ENCODE measurements around the gene RCVRN.

The RCVRN gene

DNA sequence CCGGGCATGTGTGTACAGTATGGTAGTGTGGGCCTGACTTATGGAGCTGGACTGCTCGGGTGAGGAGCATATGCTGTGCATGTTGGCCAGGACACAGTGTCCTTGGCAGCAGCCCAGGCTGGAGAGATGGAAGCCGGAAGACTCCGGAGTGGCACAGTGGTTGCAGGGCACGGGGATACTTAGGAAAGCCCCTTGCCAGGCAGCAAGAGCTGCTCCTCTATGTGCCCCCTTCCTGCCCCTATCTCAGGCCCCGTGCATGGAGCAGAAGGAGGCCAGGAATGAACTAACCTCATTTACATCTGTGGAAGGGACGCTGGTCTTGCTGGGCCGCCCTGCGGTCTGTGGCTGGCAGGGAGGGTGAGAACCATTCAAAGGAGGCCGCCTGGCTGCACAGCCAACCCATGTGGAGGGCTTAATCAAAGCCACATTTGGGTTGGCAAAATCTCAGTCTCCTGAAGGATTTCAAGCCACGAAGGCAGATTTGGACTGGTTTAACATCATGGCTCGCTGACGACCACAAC lies 32.2 kb upstream of the RCVRN start:
- Histone ChIP-seq H3K9ac (ENCODE audit: low read depth in 1 of 2, low read length in 2 of 2) (no peak overlapping the region), H3K4me1 (ENCODE audit: control insufficient read depth in 1 of 2, insufficient read depth in 2 of 2, low read length in 2 of 2) (peaks cover 0 to 5% of the 10 kb centered on the region in 2 donors), H3K27ac (ENCODE audit: low read depth, low read length) (no peak overlapping the region), H3K36me3 (ENCODE audit: control insufficient read depth in 1 of 2, insufficient read depth in 2 of 2, low read length in 2 of 2) (peaks cover 3 to 5% of the 10 kb centered on the region in 2 donors), H3K4me3 (ENCODE audit: low read depth in 1 of 2, low read length in 2 of 2) (no peak overlapping the region), H3K9me3 (ENCODE audit: control insufficient read depth in 1 of 2, low read length in 2 of 2) (peaks cover 7% of the 10 kb centered on the region in 2 donors), H3K27me3 (ENCODE audit: control insufficient read depth in 1 of 2, insufficient read depth in 2 of 2, low read length in 2 of 2) (no peaks in the 10 kb centered on the region)

- Histone ChIP-seq H3K9ac (ENCODE audit: low read depth in 1 of 2, low read length in 2 of 2) (no peak overlapping the region), H3K9me3 (ENCODE audit: control insufficient read depth in 1 of 2, low read length in 2 of 2) (peaks cover 7% of the 10 kb centered on the region in 2 donors), H3K36me3 (ENCODE audit: control insufficient read depth in 1 of 2, insufficient read depth in 2 of 2, low read length in 2 of 2) (peaks cover 0 to 5% of the 10 kb centered on the region in 2 donors), H3K27me3 (ENCODE audit: control insufficient read depth in 1 of 2, insufficient read depth in 2 of 2, low read length in 2 of 2) (no peaks in the 10 kb centered on the region), H3K4me3 (ENCODE audit: low read depth in 1 of 2, low read length in 2 of 2) (no peak overlapping the region), H3K27ac (ENCODE audit: low read depth, low read length) (no peak overlapping the region), H3K4me1 (ENCODE audit: control insufficient read depth in 1 of 2, insufficient read depth in 2 of 2, low read length in 2 of 2) (peaks cover 0 to 5% of the 10 kb centered on the region in 2 donors)
Observed at GRCh38 chr17:9936095-9936494, 31.0 kb upstream of the RCVRN start.

DNA sequence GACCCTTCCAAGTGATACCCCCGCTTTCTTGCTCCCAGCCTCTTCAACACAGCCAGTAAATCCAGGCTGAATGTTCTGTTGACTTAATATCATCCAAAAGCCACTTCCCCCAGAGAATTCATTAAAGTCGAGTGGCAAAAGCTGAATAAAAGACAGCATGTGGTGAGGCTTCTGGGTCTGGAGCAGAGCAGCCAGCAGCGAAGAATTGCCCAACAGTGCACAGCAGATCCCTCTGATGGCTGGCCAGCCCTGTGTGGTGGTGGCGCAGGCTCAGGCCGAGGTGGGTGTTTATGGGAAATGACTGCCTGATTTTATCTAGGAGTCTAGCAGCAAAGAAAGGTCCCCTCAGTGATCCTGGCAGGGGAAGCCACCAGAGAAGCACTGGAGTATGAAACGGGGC lies 30.3 kb upstream of the RCVRN start:
- H3K4me3 ChIP-seq (ENCODE audit: low read depth in 1 of 2, low read length in 2 of 2) = no peak overlapping the region
- peaks cover 7% of the 10 kb centered on the region in 2 donors for H3K9me3 ChIP-seq (ENCODE audit: control insufficient read depth in 1 of 2, low read length in 2 of 2)
- no peaks in the 10 kb centered on the region for H3K27me3 ChIP-seq (ENCODE audit: control insufficient read depth in 1 of 2, insufficient read depth in 2 of 2, low read length in 2 of 2)
- no peak overlapping the region for H3K27ac ChIP-seq (ENCODE audit: low read depth, low read length)
- peaks cover 0 to 5% of the 10 kb centered on the region in 2 donors for H3K36me3 ChIP-seq (ENCODE audit: control insufficient read depth in 1 of 2, insufficient read depth in 2 of 2, low read length in 2 of 2)
- H3K4me1 ChIP-seq (ENCODE audit: control insufficient read depth in 1 of 2, insufficient read depth in 2 of 2, low read length in 2 of 2) = peaks cover 0 to 5% of the 10 kb centered on the region in 2 donors
- no peak overlapping the region for H3K9ac ChIP-seq (ENCODE audit: low read depth in 1 of 2, low read length in 2 of 2)

DNA sequence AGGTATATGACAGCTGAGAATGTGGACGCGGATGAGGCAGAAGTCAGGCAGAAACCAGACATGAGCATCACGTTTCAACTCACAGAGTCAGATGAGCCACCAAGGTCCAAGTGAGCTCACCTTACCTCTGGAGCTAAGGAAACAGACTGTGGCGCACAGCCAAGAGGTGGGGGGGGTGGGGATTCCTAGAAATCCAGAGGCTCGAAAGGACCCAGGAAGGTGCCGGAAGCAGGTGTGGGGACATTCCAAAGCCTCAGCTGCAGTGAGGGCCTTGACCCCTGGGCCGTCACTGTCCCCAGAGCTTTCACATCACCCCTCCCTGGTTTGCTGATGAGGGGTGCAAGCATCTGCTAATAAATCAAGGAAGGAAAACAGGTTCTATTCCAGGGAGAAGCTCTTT lies 29.3 kb upstream of the RCVRN start:
- Histone ChIP-seq H3K4me3 (ENCODE audit: low read depth in 1 of 2, low read length in 2 of 2) (no peak overlapping the region), H3K27me3 (ENCODE audit: control insufficient read depth in 1 of 2, insufficient read depth in 2 of 2, low read length in 2 of 2) (no peaks in the 10 kb centered on the region), H3K9me3 (ENCODE audit: control insufficient read depth in 1 of 2, low read length in 2 of 2) (peaks cover 7% of the 10 kb centered on the region in 2 donors), H3K27ac (ENCODE audit: low read depth, low read length) (no peak overlapping the region), H3K36me3 (ENCODE audit: control insufficient read depth in 1 of 2, insufficient read depth in 2 of 2, low read length in 2 of 2) (peaks cover 0 to 5% of the 10 kb centered on the region in 2 donors), H3K9ac (ENCODE audit: low read depth in 1 of 2, low read length in 2 of 2) (no peak overlapping the region), H3K4me1 (ENCODE audit: control insufficient read depth in 1 of 2, insufficient read depth in 2 of 2, low read length in 2 of 2) (peaks cover 0 to 5% of the 10 kb centered on the region in 2 donors)

GRCh38 chr17:9932491-9932890 lies 27.4 kb upstream of the RCVRN start:
- H3K4me1 ChIP-seq (ENCODE audit: control insufficient read depth in 1 of 2, insufficient read depth in 2 of 2, low read length in 2 of 2) = peaks cover 0 to 5% of the 10 kb centered on the region in 2 donors
- H3K27ac ChIP-seq (ENCODE audit: low read depth, low read length) = no peak overlapping the region
- H3K36me3 ChIP-seq (ENCODE audit: control insufficient read depth in 1 of 2, insufficient read depth in 2 of 2, low read length in 2 of 2) = no peaks in the 10 kb centered on the region
- no peaks in the 10 kb centered on the region for H3K9me3 ChIP-seq (ENCODE audit: control insufficient read depth in 1 of 2, low read length in 2 of 2)
- H3K4me3 ChIP-seq (ENCODE audit: low read depth in 1 of 2, low read length in 2 of 2) = no peak overlapping the region
- H3K27me3 ChIP-seq (ENCODE audit: control insufficient read depth in 1 of 2, insufficient read depth in 2 of 2, low read length in 2 of 2) = no peaks in the 10 kb centered on the region
- H3K9ac ChIP-seq (ENCODE audit: low read depth in 1 of 2, low read length in 2 of 2) = no peak overlapping the region

DNA sequence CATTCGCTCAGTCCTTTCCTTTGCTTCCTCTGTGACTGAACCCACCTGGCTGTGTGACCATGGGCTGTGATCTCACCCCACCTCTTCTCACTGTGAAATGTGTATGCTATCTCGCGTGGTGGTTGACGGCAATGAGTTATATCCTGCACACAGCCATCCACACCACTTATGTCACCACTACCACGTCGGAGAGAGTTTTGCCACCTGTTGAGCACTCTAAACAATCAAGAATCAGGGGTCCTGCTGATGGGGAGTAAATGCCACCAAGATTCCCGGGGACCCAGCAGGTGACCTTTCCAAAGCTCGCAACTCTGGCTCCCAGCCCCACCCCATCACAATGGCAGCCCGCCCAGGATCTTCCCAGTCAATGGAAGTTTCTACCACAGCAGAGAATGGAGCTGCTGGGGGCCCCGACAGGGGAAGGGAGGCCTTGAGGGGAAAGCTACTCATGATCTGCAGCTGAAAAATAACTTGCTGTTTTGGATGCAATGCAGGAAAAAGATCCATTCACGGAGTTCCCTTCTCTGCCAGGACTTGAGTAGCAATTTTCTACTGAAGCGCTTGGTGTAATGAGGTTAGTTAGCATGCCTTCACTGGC lies 26.2 kb upstream of the RCVRN start:
- no peak overlapping the region for H3K4me3 ChIP-seq (ENCODE audit: low read depth in 1 of 2, low read length in 2 of 2)
- H3K4me1 ChIP-seq (ENCODE audit: control insufficient read depth in 1 of 2, insufficient read depth in 2 of 2, low read length in 2 of 2) = no peaks in the 10 kb centered on the region
- no peak overlapping the region for H3K9ac ChIP-seq (ENCODE audit: low read depth in 1 of 2, low read length in 2 of 2)
- H3K27me3 ChIP-seq (ENCODE audit: control insufficient read depth in 1 of 2, insufficient read depth in 2 of 2, low read length in 2 of 2) = no peaks in the 10 kb centered on the region
- H3K9me3 ChIP-seq (ENCODE audit: control insufficient read depth in 1 of 2, low read length in 2 of 2) = no peaks in the 10 kb centered on the region
- no peak overlapping the region for H3K27ac ChIP-seq (ENCODE audit: low read depth, low read length)
- no peaks in the 10 kb centered on the region for H3K36me3 ChIP-seq (ENCODE audit: control insufficient read depth in 1 of 2, insufficient read depth in 2 of 2, low read length in 2 of 2)

- Histone ChIP-seq H3K9me3 (ENCODE audit: control insufficient read depth in 1 of 2, low read length in 2 of 2) (no peaks in the 10 kb centered on the region), H3K9ac (ENCODE audit: low read depth in 1 of 2, low read length in 2 of 2) (no peak overlapping the region), H3K27ac (ENCODE audit: low read depth, low read length) (no peak overlapping the region), H3K27me3 (ENCODE audit: control insufficient read depth in 1 of 2, insufficient read depth in 2 of 2, low read length in 2 of 2) (no peaks in the 10 kb centered on the region), H3K4me1 (ENCODE audit: control insufficient read depth in 1 of 2, insufficient read depth in 2 of 2, low read length in 2 of 2) (no peaks in the 10 kb centered on the region), H3K4me3 (ENCODE audit: low read depth in 1 of 2, low read length in 2 of 2) (no peak overlapping the region), H3K36me3 (ENCODE audit: control insufficient read depth in 1 of 2, insufficient read depth in 2 of 2, low read length in 2 of 2) (no peaks in the 10 kb centered on the region)
Observed at GRCh38 chr17:9929871-9930270, 24.8 kb upstream of the RCVRN start.

GRCh38 chr17:9928601-9929333 lies 23.7 kb upstream of the RCVRN start:
- H3K9me3 ChIP-seq (ENCODE audit: control insufficient read depth in 1 of 2, low read length in 2 of 2) = no peaks in the 10 kb centered on the region
- H3K27me3 ChIP-seq (ENCODE audit: control insufficient read depth in 1 of 2, insufficient read depth in 2 of 2, low read length in 2 of 2) = no peaks in the 10 kb centered on the region
- no peak overlapping the region for H3K9ac ChIP-seq (ENCODE audit: low read depth in 1 of 2, low read length in 2 of 2)
- no peak overlapping the region for H3K27ac ChIP-seq (ENCODE audit: low read depth, low read length)
- no peak overlapping the region for H3K4me3 ChIP-seq (ENCODE audit: low read depth in 1 of 2, low read length in 2 of 2)
- no peaks in the 10 kb centered on the region for H3K36me3 ChIP-seq (ENCODE audit: control insufficient read depth in 1 of 2, insufficient read depth in 2 of 2, low read length in 2 of 2)
- H3K4me1 ChIP-seq (ENCODE audit: control insufficient read depth in 1 of 2, insufficient read depth in 2 of 2, low read length in 2 of 2) = no peaks in the 10 kb centered on the region

DNA sequence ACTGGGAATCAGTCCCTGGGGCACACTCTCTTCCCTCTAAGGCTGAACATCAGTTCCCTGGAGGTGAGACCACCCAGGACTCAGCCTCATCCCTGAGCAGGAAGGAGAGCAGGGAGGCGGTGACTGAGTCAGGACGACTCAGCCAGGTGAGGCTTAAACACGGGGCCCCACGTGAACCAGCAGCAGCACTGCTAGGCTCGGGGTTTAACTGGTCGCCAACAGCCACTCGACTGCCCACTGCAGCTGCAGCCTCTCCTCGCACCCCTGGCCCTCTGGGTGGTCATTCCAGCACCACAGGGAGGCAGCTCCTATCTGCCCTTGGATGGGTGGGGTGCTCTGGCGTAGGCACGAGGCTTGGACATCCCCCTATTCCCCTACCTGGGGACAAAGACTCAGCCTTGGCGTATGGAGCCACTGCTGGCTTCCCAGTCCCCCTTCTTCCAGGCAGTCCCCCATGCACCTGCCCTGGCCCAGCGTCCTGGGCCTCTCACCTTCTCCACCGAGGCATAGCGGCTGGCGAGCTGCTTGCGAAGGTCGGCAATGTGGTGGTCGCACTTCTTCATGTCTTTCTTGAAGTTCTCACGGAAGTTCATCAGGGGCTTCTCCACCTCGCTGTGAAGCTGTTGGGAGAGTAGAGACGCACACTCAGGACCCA lies 21.2 kb upstream of the RCVRN start:
- Histone ChIP-seq H3K9ac (ENCODE audit: low read depth in 1 of 2, low read length in 2 of 2) (no peak overlapping the region), H3K4me3 (ENCODE audit: low read depth in 1 of 2, low read length in 2 of 2) (no peak overlapping the region), H3K36me3 (ENCODE audit: control insufficient read depth in 1 of 2, insufficient read depth in 2 of 2, low read length in 2 of 2) (no peaks in the 10 kb centered on the region), H3K9me3 (ENCODE audit: control insufficient read depth in 1 of 2, low read length in 2 of 2) (no peaks in the 10 kb centered on the region), H3K27ac (ENCODE audit: low read depth, low read length) (no peak overlapping the region), H3K27me3 (ENCODE audit: control insufficient read depth in 1 of 2, insufficient read depth in 2 of 2, low read length in 2 of 2) (no peaks in the 10 kb centered on the region), H3K4me1 (ENCODE audit: control insufficient read depth in 1 of 2, insufficient read depth in 2 of 2, low read length in 2 of 2) (no peaks in the 10 kb centered on the region)

GRCh38 chr17:9925457-9925856 lies 20.4 kb upstream of the RCVRN start:
- Histone ChIP-seq H3K9ac (ENCODE audit: low read depth in 1 of 2, low read length in 2 of 2) (no peak overlapping the region), H3K4me3 (ENCODE audit: low read depth in 1 of 2, low read length in 2 of 2) (no peak overlapping the region), H3K9me3 (ENCODE audit: control insufficient read depth in 1 of 2, low read length in 2 of 2) (no peaks in the 10 kb centered on the region), H3K27ac (ENCODE audit: low read depth, low read length) (no peak overlapping the region), H3K36me3 (ENCODE audit: control insufficient read depth in 1 of 2, insufficient read depth in 2 of 2, low read length in 2 of 2) (no peaks in the 10 kb centered on the region), H3K4me1 (ENCODE audit: control insufficient read depth in 1 of 2, insufficient read depth in 2 of 2, low read length in 2 of 2) (no peaks in the 10 kb centered on the region), H3K27me3 (ENCODE audit: control insufficient read depth in 1 of 2, insufficient read depth in 2 of 2, low read length in 2 of 2) (no peaks in the 10 kb centered on the region)

Measured in duodenal mucosa (tissue), 2 donors.